Endothelial cell of umbilical vein (primary cell): ENCODE results near the gene CTTNBP2. TPM values are rescaled to one million over a fixed set of nuclear protein-coding genes. Genes with fewer than 3 reads are reported as not detected.

Experiments used
- BruUV-seq: library from RNA; stranded (reverse); fragments of 400-500 nt; replicated peaks from 2 replicates; lab custom pipeline; 2021; lab: Mats Ljungman, UMichigan
- CTCF ChIA-PET: fragments of 300-600, 350-600 bp; sonication (Branson Sonifier 250); formaldehyde crosslinking; loops from one replicate; lab custom pipeline; 2021; ENCODE audit warnings: antibody characterized with exemption, inconsistent platforms; lab: Charles Lee
- POLR2A ChIA-PET: fragments of 300-600, 350-600 bp; sonication (Branson Sonifier 250); formaldehyde crosslinking; loops from one replicate; lab custom pipeline; 2021; ENCODE audit warnings: antibody characterized with exemption, inconsistent platforms; lab: Charles Lee
- DNase-seq: peaks from one replicate; pipeline ENCODE4 v3.0.0-alpha.2; 2011; ENCODE audit warnings: low read depth, low spot score
- FAIRE-seq: peaks from 2 replicates; lab custom pipeline; 2011; peaks lifted over from hg19 to GRCh38; lab: Jason Lieb, UNC
- H2AFZ ChIP-seq: 2 replicates; pipeline ENCODE4 v1.6.0; 2012; ENCODE audit warnings: low read depth, low read length, control low read depth, inconsistent platforms
- H3K27ac ChIP-seq: 2 replicates; pipeline ENCODE4 v1.5.1; 2011; ENCODE audit warnings: low read depth, mild to moderate bottlenecking, control low read depth, low read length, moderate library complexity; ENCODE audit not compliant: insufficient read depth
- H3K27me3 ChIP-seq, 2 experiments: 2 replicates each; pipeline versions ENCODE4 v1.6.0 to v1.6.1; 2011; ENCODE audit warnings: low read length in 2 of 2, mixed read lengths in 1 of 2; ENCODE audit not compliant: control insufficient read depth in 2 of 2, insufficient read depth in 2 of 2
- H3K36me3 ChIP-seq, 2 experiments: 2 replicates in 1 of 2; 3 replicates in 1 of 2; pipeline ENCODE4 v1.5.1; 2011; ENCODE audit warnings: low read length in 2 of 2, mild to moderate bottlenecking in 1 of 2, moderate library complexity in 1 of 2; ENCODE audit not compliant: control insufficient read depth in 2 of 2, insufficient read depth in 2 of 2; ENCODE audit errors: extremely low read depth in 1 of 2
- H3K4me1 ChIP-seq: 3 replicates; pipeline ENCODE4 v1.5.1; 2011; ENCODE audit warnings: mild to moderate bottlenecking, low read length; ENCODE audit not compliant: control insufficient read depth, insufficient read depth; ENCODE audit errors: extremely low read depth
- H3K4me2 ChIP-seq: 2 replicates; pipeline ENCODE4 v1.6.1; 2011; ENCODE audit warnings: low read length, control low read depth, mixed read lengths; ENCODE audit not compliant: insufficient read depth
- H3K4me3 ChIP-seq, 3 experiments: fragments of 200-600 bp in 1 of 3; sonication (generic), shearing (Covaris generic) in 1 of 3; replicated peaks in 1 of 3; 2 replicates each; pipeline ENCODE4 v1.5.1; 2011 to 2016; ENCODE audit warnings: control low read depth in 3 of 3, low read length in 3 of 3, mild to moderate bottlenecking in 2 of 3, inconsistent platforms in 1 of 3, low read depth in 1 of 3, moderate library complexity in 1 of 3; ENCODE audit not compliant: insufficient read depth in 1 of 3
- H3K79me2 ChIP-seq: 2 replicates; pipeline ENCODE4 v1.6.0; 2012; ENCODE audit warnings: low read length, inconsistent platforms; ENCODE audit not compliant: control insufficient read depth, insufficient read depth
- H3K9ac ChIP-seq: replicated peaks from 2 replicates; pipeline ENCODE3; 2011; ENCODE audit warnings: low read length, control low read depth; ENCODE audit not compliant: insufficient read depth; ENCODE audit errors: extremely low read depth
- H3K9me1 ChIP-seq: replicated peaks from 3 replicates; pipeline ENCODE4 v1.6.0; 2011; ENCODE audit warnings: mild to moderate bottlenecking, low read length; ENCODE audit not compliant: control insufficient read depth, insufficient read depth; ENCODE audit errors: extremely low read depth
- H3K9me3 ChIP-seq: replicated peaks from 2 replicates; pipeline ENCODE4 v1.5.1; 2012; ENCODE audit warnings: low read length, inconsistent platforms; ENCODE audit not compliant: control insufficient read depth, insufficient read depth
- H4K20me1 ChIP-seq: replicated peaks from 2 replicates; pipeline ENCODE3; 2011; ENCODE audit warnings: mild to moderate bottlenecking, low read length; ENCODE audit not compliant: control insufficient read depth, insufficient read depth; ENCODE audit errors: extremely low read depth
- CTCF ChIP-seq, 2 donors: IDR thresholded peaks; 1 replicate in 1 of 2; 2 replicates in 1 of 2; pipeline ENCODE4 v1.5.1; 2011; ENCODE audit warnings: low read length in 2 of 2, mild to moderate bottlenecking in 2 of 2, moderate library complexity in 2 of 2, control low read depth in 1 of 2, inconsistent platforms in 1 of 2, low read depth in 1 of 2; ENCODE audit not compliant: insufficient read depth in 1 of 2; ENCODE audit errors: extremely low read depth in 1 of 2
- EZH2 ChIP-seq: IDR thresholded peaks from 2 replicates; pipeline ENCODE4 v1.6.1; 2012; ENCODE audit warnings: borderline replicate concordance, low read depth, mild to moderate bottlenecking, moderate library complexity, low read length, inconsistent platforms; ENCODE audit not compliant: severe bottlenecking
- FOS ChIP-seq: IDR thresholded peaks from 2 replicates; pipeline ENCODE4 v1.6.1; 2011; ENCODE audit warnings: mild to moderate bottlenecking, low read length, moderate library complexity, borderline replicate concordance; ENCODE audit not compliant: insufficient read depth
- GATA2 ChIP-seq: IDR thresholded peaks from 2 replicates; pipeline ENCODE4 v1.7.0; 2011; ENCODE audit warnings: low read depth, mild to moderate bottlenecking, moderate library complexity, mixed read lengths, low read length; ENCODE audit not compliant: insufficient read length, insufficient read depth
- JUN ChIP-seq: IDR thresholded peaks from 2 replicates; pipeline ENCODE4 v1.6.1; 2011; ENCODE audit warnings: borderline replicate concordance, low read depth; ENCODE audit not compliant: insufficient read length, insufficient read depth
- MAX ChIP-seq: IDR thresholded peaks from 2 replicates; pipeline ENCODE4 v1.6.1; 2011; ENCODE audit not compliant: insufficient read depth, insufficient read length
- MYC ChIP-seq: IDR thresholded peaks from one replicate; pipeline ENCODE4 v1.6.1; 2011; ENCODE audit warnings: mild to moderate bottlenecking, low read depth, low read length
- POLR2A ChIP-seq: IDR thresholded peaks from 2 replicates; pipeline ENCODE4 v1.6.1; 2012; ENCODE audit warnings: low read depth, mild to moderate bottlenecking, control low read depth, low read length
- POLR2AphosphoS5 ChIP-seq: IDR thresholded peaks from 2 replicates; pipeline ENCODE4 v1.6.1; 2012; ENCODE audit warnings: low read depth, mild to moderate bottlenecking, control low read depth, low read length, moderate library complexity; ENCODE audit not compliant: insufficient read depth
- dilution Hi-C: fragments of 300-500 bp; cut with MboI; formaldehyde crosslinking; loops from one replicate; pipeline ENCODE4 v1.15.0; 2019; ENCODE audit warnings: low sequenced_read_pairs; ENCODE audit not compliant: extremely low pct_ligation_motif_present
- intact Hi-C: fragments of 100-400 bp; cut with micrococcal nuclease; formaldehyde crosslinking; loops from one replicate; pipeline ENCODE4 v1.10.0; 2022
- polyA plus RNA-seq, 4 experiments: library from polyadenylated mRNA; depleted of rRNA in 3 of 4; stranded (reverse) in 3 of 4; unstranded in 1 of 4; fragments of >200 nt; gene quantifications; 2 replicates each; pipeline versions ENCODE4 v1.2.1 to v1.2.3, GENCODE V29; 2011 to 2012; ENCODE audit warnings: missing spikeins in 1 of 4
- total RNA-seq: library from RNA; stranded (reverse); gene quantifications from 2 replicates; pipeline ENCODE4 v1.2.3, GENCODE V29; 2021

CTTNBP2 gene
- total and polyA plus RNA-seq, 2 donors (not counting 3 experiments of a cell fraction or from before 2014, with no cell fraction given), result 0.08 to 0.35 TPM

- CTCF ChIA-PET, result no interaction called here
- dilution Hi-C loops, result no loop called here
Observed at GRCh38 chr7:117769085-117769484, 104.2 kb downstream of the CTTNBP2 start.

More at GRCh38 chr7:117769085-117769484, 104.2 kb downstream of the CTTNBP2 start:
- intact Hi-C loops, result no loop called here
- no peak overlapping the region for H3K27ac ChIP-seq
- no peak overlapping the region for H3K9ac ChIP-seq
- POLR2A ChIA-PET, result no interaction called here
- no peaks in the 10 kb centered on the region for H4K20me1 ChIP-seq
- TF ChIP-seq JUN, result no peak
- TF ChIP-seq CTCF (IDR thresholded peaks at IDR 0.05; ENCODE audit: extremely low read depth in 1 of 2, insufficient read depth in 1 of 2, low read depth in 1 of 2, low read length in 2 of 2), result no peak
- TF ChIP-seq MYC, result no peak
- no peak for TF ChIP-seq POLR2A
- no peak for TF ChIP-seq EZH2
- no peak for TF ChIP-seq FOS
- no peak for TF ChIP-seq MAX
- TF ChIP-seq POLR2AphosphoS5, result no peak
- no peak for TF ChIP-seq GATA2
- no peak for FAIRE-seq
- no peaks in the 10 kb centered on the region for H3K27me3 ChIP-seq
- H3K79me2 ChIP-seq, result no peaks in the 10 kb centered on the region
- H3K4me3 ChIP-seq, result no peak overlapping the region
- no peaks in the 10 kb centered on the region for H3K4me1 ChIP-seq
- H3K36me3 ChIP-seq, result no peaks in the 10 kb centered on the region
- no peak overlapping the region for H3K4me2 ChIP-seq
- H3K9me3 ChIP-seq, result no peaks in the 10 kb centered on the region
- no TSS peak for BruUV-seq
- H3K9me1 ChIP-seq, result no peaks in the 10 kb centered on the region
- no peak overlapping the region for H2AFZ ChIP-seq
- no peak for DNase-seq
